22Rv1 (cell line): ENCODE results near the gene FCGR3B.
"Not testable (repeated sequence)": the region's sequence is repeated elsewhere in the genome, so short reads cannot be mapped to it uniquely, and the experiment has no call there.

ENCODE experiments used
- CTCF ChIP-seq: fragments of 450-650 bp; IDR thresholded peaks from 2 replicates; pipeline ENCODE4 v1.5.1; 2017; ENCODE audit warnings: mild to moderate bottlenecking
- ZFX ChIP-seq: fragments of 450-650 bp; IDR thresholded peaks from 2 replicates; pipeline ENCODE4 v1.6.1; 2017; ENCODE audit warnings: antibody characterized with exemption, borderline replicate concordance

- not testable (repeated sequence) for TF ChIP-seq CTCF, ZFX
Measured at GRCh38 chr1:161618517-161618916, 12.5 kb downstream of the FCGR3B start.
